HL-60 (cell line): Measurements from ENCODE around the gene HS3ST4.

Experiments
- DNase-seq, 2 experiments: peaks; one replicate each; pipeline ENCODE4 v3.0.0-alpha.2; 2010 to 2020; ENCODE audit warnings: low read depth in 1 of 2, low spot score in 1 of 2
- H3K27ac ChIP-seq: fragments of 250-450 bp; sonication (Bioruptor Pico); replicated peaks from 2 replicates; pipeline ENCODE4 v1.5.1; 2020; ENCODE audit warnings: mild to moderate bottlenecking, moderate library complexity
- H3K27me3 ChIP-seq: fragments of 250-450 bp; sonication (Bioruptor Pico); 2 replicates; pipeline ENCODE4 v1.5.1; 2021; ENCODE audit warnings: mild to moderate bottlenecking, moderate library complexity; ENCODE audit not compliant: insufficient read depth, poor library complexity, severe bottlenecking
- H3K4me3 ChIP-seq: replicated peaks from 2 replicates; pipeline ENCODE4 v1.5.1; 2011; ENCODE audit warnings: mild to moderate bottlenecking, control low read depth, low read length; ENCODE audit not compliant: insufficient read depth
- GABPA ChIP-seq: IDR thresholded peaks from 2 replicates; pipeline ENCODE4 v1.6.1; 2012; ENCODE audit warnings: low read depth
- POLR2AphosphoS5 ChIP-seq: IDR thresholded peaks from 2 replicates; pipeline ENCODE4 v1.6.1; 2012; ENCODE audit warnings: low read depth
- REST ChIP-seq: IDR thresholded peaks from 2 replicates; pipeline ENCODE4 v1.6.1; 2012; ENCODE audit warnings: low read depth; ENCODE audit not compliant: insufficient replicate concordance
- SPI1 ChIP-seq: IDR thresholded peaks from 2 replicates; pipeline ENCODE4 v1.6.1; 2012; ENCODE audit warnings: low read depth, mild to moderate bottlenecking, borderline replicate concordance
- TF ChIP-seq, protein P1 (sequence below): IDR thresholded peaks from one replicate; pipeline ENCODE4 v1.5.1; 2011; ENCODE audit warnings: low read length, control low read depth, inconsistent platforms; ENCODE audit not compliant: insufficient read depth

Gene HS3ST4

DNA sequence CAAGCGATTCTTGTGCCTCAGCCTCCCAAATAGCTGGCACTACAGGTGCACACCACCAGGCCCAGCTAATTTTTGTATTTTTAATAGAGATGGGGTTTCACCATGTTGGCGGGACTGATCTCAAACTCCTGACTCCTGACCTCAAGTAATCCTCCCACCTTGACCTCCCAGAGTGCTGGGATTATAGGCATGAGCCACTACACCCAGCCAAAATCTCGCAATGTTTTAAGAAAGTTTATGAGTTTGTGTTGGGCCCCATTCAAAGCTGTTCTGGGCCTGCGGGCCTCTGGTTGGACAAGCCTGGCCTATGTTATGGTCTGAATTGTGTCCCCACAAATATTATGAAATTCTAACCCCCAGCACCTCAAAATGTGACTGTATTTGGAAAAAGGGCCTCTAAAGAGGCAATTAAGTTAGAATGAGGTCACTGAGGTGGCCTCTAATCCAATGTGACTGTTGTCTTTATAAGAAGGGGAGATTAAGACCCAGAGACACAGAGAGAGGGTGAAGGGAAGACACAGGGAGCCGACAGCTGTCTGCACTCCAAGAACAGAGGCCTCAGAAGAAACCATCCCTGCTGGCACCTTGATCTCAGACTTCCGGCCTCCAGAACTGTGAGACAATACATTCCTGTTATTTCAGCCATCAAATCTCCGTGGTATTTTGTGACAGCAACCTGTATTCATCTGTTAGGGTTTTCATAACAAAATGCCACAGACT is 469.9 kb downstream of the HS3ST4 start:
- no peak for TF ChIP-seq POLR2AphosphoS5
- TF ChIP-seq SPI1 = no peak
- TF ChIP-seq, protein P1, sequence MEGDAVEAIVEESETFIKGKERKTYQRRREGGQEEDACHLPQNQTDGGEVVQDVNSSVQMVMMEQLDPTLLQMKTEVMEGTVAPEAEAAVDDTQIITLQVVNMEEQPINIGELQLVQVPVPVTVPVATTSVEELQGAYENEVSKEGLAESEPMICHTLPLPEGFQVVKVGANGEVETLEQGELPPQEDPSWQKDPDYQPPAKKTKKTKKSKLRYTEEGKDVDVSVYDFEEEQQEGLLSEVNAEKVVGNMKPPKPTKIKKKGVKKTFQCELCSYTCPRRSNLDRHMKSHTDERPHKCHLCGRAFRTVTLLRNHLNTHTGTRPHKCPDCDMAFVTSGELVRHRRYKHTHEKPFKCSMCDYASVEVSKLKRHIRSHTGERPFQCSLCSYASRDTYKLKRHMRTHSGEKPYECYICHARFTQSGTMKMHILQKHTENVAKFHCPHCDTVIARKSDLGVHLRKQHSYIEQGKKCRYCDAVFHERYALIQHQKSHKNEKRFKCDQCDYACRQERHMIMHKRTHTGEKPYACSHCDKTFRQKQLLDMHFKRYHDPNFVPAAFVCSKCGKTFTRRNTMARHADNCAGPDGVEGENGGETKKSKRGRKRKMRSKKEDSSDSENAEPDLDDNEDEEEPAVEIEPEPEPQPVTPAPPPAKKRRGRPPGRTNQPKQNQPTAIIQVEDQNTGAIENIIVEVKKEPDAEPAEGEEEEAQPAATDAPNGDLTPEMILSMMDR = no peak
- no peak for TF ChIP-seq REST
- Histone ChIP-seq H3K27me3 (no peaks in the 10 kb centered on the region), H3K27ac (no peak overlapping the region), H3K4me3 (no peak overlapping the region)
- no peak for DNase-seq

DNA sequence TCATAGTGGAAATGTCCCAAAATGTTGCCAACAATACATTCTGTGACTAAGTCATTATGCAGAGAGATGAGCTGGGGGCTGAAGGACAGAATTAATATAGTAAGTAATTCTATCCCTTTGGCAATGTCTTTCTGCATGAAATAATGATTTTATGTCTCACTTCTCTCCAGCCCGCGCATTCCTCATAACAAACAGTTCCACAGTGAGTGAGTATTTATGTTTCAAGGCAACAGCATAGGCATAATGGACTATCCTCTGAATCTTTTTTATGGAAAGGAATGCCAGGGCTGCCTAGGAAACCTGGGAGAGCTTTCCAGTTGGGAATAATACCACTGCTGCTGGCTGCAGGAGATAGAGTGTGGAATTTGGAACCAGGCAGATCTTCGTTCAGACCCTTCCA is 477.7 kb downstream of the HS3ST4 start:
- Histone ChIP-seq H3K27ac (no peak overlapping the region), H3K27me3 (no peaks in the 10 kb centered on the region), H3K4me3 (no peak overlapping the region)
- TF ChIP-seq POLR2AphosphoS5 (no peak), REST (no peak), GABPA (no peak), SPI1 (no peak)
- TF ChIP-seq, protein P1 = no peak
- DNase-seq = no peak

DNA sequence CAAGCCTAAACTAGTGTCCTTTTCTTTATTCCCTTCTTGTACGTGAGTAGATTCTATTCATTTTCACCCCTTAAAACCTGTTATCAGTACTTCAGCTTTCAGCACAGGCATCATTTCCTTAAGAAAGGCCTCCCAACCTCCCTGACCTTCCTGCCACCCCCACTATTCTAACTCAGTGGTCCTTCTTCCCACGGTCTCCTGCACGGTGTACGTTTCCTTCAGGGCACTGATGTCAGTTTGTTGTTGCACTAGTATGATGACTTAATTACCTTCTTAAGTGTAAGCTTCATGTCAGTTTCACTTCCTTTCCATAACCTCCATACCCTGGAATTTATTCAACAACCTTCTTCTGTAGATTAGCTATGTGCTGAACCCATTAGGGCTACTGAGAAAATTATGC is 484.2 kb downstream of the HS3ST4 start:
- TF ChIP-seq POLR2AphosphoS5 = no peak
- no peak for TF ChIP-seq SPI1
- TF ChIP-seq REST = no peak
- TF ChIP-seq, protein P1 = no peak
- TF ChIP-seq GABPA = no peak
- H3K27ac ChIP-seq = no peak overlapping the region
- no peaks in the 10 kb centered on the region for H3K27me3 ChIP-seq
- no peak for DNase-seq
- no peak overlapping the region for H3K4me3 ChIP-seq
